LNCAP (cell line): Measurements from ENCODE around the gene EIF2B5.

Source experiments
- TF ChIP-seq, protein P1 (sequence below): fragments of 450-650 bp; IDR thresholded peaks from 2 replicates; pipeline ENCODE4 v1.5.1; 2017; ENCODE audit warnings: mild to moderate bottlenecking

Gene EIF2B5

GRCh38 chr3:184135149-184135910 is at the start of gene EIF2B5:
EIF2B5 (plus strand) TSS chr3:184135358; CDS start chr3:184135386, 28 bp downstream.
- TF ChIP-seq, protein P1, sequence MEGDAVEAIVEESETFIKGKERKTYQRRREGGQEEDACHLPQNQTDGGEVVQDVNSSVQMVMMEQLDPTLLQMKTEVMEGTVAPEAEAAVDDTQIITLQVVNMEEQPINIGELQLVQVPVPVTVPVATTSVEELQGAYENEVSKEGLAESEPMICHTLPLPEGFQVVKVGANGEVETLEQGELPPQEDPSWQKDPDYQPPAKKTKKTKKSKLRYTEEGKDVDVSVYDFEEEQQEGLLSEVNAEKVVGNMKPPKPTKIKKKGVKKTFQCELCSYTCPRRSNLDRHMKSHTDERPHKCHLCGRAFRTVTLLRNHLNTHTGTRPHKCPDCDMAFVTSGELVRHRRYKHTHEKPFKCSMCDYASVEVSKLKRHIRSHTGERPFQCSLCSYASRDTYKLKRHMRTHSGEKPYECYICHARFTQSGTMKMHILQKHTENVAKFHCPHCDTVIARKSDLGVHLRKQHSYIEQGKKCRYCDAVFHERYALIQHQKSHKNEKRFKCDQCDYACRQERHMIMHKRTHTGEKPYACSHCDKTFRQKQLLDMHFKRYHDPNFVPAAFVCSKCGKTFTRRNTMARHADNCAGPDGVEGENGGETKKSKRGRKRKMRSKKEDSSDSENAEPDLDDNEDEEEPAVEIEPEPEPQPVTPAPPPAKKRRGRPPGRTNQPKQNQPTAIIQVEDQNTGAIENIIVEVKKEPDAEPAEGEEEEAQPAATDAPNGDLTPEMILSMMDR = peak; percentile 42; the same call in 1 of the 2 replicates

GRCh38 chr3:184085389-184085852 is 49.7 kb upstream of the EIF2B5 start:
- TF ChIP-seq, protein P1 = no peak

DNA sequence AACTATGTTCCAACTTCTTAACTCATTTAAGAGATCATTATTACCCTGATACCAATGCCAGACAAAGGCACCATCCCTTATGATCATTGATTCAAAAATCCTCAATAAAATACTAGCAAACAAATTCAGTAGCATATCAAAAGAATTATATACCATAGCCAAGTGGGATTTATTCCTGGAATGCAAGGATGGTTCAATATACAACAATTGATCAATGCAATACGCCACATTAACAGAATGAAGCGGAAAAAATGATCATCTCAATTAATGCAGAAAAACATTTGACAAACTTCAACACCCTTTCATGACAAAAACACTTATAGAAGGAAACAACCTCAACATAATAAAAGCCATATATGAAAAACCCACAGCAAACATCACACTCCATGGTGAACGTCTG is 43.0 kb upstream of the EIF2B5 start:
- TF ChIP-seq, protein P1 = no peak

DNA sequence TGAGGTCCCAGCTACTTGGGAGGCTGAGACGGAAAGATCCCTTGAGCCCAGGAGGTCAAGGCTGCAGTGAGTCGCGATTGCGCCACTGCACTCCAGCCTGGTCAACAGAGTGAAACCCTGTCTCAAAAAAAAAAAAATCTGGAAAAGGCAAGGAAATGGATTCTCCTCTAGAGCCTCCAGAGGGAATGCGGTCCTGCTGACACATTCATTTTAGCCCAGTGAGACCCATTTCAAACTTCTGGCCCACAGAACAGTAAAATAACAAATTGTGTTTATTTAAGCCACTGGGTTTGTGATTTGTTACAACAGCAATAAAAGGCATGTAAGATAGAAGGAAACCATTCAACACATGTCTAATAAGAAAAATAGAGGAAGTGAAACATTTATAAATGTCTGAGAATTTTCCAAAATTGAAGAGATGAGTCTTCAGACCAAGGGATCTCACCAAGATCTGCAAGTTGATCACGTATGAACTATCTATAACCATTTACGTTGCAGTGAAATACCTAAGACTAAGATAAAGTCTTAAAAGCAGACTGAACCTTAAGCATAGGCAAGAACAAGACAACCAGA is 38.3 kb upstream of the EIF2B5 start, which contains the start of gene HTR3E:
TSS of gene HTR3E (plus strand) at position 254 of the 573 bp plus-strand sequence. CDS start 466 bp downstream, outside the sequence.
- TF ChIP-seq, protein P1 = no peak

DNA sequence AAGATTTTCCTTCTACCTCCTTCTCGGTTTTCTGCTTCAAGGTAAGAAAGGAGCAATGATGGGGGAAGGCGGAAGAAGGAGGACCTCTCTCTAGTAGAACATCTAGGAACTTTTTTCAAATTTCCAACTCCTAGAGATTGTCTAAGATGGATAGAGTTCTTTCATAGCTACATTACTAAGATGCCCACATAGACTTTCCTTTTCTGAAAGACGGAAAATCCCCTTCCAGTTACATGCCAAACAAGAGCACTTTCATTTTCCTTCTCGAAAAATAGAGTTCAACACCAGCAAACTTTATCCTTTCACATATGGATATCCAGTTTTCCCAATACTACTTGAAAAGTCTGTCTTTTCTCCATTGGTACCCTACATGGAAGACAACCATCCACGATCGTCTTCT is 37.6 kb upstream of the EIF2B5 start:
- TF ChIP-seq, protein P1 = no peak

DNA sequence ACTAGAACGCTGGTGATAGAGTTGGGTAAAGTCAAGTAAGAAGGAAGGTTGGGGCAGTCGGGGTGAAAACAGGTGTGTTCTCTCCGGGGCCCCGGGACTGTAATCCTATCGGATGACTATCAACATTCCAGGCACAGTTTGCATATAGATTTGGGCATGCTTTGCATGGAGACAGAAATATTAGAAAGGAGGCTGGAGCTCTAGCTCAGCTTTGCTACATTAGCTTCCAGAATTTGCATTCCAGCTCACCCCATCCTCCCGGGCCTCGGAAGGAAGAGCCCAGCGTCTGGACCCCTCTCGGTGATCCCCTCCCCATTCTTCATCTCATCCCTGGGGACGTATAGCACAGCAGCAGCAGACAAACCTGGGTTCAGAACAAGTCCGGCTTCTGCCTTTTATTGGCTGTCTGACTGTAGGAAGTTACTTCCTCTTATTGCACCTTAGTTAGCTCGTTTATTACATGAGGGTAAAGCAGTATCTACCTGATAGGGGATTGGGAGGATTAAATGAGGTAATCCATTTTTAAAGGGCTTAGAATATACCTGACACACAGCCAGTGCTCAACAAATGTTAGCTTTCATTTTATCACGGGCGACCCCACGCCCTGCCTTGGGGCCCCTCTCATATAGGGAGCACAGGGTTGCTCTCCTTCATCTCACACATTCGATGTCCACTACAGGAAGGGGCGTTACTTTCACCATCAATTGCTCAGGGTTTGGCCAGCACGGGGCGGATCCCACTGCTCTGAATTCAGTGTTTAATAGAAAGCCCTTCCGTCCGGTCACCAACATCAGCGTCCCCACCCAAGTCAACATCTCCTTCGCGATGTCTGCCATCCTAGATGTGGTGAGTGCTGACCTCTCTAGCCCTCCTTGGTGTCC is 35.1 kb upstream of the EIF2B5 start:
- TF ChIP-seq, protein P1 = no peak

- TF ChIP-seq, protein P1 = no peak
Measured at GRCh38 chr3:184110316-184110725, 24.8 kb upstream of the EIF2B5 start.
